Measurements from ENCODE around the gene ACIN1. TPM values are rescaled to one million over a fixed set of nuclear protein-coding genes. Genes with fewer than 3 reads are reported as not detected.

ACIN1 gene
- total RNA-seq: 10 to 100 TPM; 84.7 to 93.2 TPM

DNA sequence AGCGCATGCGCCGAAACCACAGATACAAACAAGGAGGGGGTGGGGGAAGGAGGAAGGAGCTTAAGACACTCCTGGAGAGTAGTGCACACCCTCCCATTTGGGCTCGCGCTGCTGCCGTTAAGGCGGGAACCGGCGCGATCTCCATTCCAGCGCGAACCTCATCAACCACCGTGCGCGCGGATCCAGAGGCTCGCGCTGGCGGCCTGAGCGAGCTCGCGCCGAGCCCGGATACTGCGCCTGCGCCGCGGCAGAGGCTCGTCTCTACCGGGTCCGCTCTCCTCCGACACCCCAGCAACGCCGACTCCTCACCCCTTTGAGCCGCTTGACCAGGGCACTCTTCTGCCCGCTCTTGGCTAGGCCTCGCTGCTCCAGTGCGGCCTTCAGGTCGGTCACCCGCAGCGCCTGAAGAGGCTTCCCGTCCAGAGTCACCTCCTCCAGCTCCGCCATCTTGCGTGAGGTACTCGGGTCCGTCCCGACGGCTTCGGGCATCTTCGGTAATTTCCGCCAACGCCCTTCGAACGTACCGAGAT lies at the start of gene ACIN1:
Gene ACIN1 (minus strand): TSS at position 471 of the 530 bp plus-strand sequence. CDS start 24 bp downstream, at position 447.

DNA sequence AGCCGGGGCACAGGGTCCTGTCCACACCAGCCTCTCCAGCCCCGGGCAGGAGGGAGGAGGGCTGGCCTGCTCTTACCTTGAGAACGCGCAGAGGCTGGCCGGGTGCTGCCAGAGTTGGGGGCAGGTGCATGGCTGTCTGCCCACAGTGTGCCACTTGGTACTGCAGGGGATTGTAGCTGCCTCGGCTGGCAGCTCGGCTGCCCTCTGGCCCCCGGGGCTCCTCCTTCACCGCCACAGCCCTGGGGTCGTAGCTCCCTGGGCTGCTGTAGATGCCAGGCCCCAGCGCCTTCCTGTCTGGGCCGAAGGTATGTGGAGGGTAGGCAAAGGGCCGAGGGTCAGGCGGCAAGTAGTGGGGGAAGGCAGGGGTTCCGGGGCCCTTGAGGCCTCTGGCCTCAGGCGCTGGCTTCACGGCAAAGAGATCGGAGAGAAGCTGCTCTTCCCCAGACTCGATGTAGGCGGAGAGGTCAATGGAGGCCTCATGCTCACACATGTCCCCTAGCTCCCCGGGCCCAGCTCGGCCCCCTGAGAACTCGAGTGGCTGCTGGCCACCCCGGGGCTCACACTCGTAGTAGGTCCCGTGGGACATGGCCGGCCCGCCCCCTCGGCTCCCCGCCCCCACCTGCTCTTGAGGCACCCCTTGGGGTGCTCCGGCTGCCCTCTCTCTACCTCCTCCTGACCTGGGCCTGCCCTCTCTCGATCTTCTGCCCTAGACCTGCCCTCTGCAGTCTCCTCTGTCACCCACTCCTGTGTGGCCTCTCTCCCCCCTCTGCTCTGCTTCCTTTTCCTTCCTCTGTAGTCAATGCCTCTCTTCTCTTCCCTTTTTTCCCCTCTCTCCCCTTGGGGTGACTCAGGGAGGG lies 23.8 kb upstream of the ACIN1 start, which contains the start of gene CEBPE:
Gene CEBPE (minus strand): TSS at position 750 of the 857 bp plus-strand sequence. CDS start 164 bp downstream, at position 586.

DNA sequence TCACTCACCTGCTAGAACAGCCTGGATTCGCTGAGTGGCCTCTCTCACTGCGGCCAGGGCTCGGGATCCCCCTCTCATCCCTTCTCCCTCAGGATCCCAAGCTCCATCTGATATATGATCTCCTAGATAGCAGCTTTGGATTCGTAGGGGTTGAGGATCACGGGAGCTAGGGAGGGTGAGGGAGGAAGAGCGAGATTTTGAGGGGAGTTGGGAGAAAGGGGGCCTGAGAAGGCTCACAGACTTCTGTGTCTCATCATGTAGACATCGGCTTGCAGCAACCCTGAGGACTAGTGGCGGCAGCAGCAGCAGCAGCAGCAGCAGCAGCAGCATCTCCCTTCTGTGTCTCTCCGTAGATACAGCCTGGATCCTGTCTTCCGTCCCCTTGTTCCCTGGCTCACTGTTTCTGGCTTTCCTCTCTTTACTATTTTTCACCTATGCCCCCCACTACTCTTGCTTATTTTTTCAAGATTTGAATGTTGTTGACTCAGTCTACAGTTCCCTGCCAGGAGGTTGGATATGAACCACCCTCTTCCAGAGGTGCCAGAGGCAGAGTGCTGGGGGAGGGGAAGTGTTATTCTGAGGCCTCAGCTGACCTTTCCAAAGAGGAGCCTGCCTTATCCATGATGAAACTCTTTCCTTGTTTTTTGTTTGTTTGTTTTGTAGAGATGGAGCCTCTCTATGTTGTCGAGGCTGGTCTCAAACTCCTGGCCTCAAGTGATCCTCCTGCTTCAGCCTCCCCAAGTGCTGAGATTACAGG lies 9.8 kb upstream of the ACIN1 start, which contains the start of gene CIROP:
Gene CIROP (minus strand): TSS at position 399 of the 757 bp plus-strand sequence. CDS start 69 bp downstream, at position 330.

DNA sequence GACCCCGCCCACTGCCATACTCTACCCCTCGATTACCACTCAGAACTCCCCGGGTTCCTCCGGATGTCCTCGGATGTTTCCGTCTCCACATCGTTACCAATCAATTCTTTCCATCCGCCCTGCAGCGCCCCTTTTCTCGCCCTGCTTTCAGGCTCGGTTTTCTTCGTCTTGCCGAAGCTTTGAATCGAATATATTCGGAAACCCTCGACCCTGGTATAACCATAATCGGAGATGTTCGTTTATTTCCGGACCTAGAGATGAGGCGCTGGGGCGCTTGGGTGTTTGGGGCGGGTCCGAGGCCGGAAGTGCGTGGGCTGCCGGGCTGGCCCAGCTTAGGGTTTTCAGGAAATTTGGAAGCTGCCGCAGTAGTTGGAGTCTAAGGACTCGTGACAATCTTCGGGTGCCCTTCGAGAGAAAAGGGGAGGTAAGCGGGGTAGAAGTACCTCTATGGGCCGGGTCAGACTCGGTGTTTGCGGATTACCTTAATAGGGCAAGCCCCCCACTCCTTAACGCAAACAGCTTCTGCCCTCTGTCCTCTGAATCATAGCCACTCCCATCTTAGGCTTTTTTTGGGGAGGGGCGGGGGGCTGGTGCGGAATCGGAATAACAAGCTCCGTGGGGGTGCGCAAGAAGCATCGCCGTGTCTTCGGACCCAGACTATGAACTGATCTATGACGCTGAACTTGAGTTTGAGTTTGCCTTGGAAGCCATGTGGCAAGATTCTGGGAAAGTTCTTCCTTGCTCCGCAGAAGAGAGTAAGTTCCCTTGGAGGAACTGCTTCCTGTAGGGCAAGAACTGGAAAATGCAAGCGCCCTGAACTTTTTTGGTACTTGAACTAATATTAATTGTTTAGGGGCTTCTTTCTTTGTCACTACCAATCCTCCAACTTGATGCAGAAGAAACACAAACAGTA lies 516 bp upstream of the ACIN1 start, which contains the start of gene C14orf119:
Gene C14orf119 (plus strand): TSS at position 310 of the 913 bp plus-strand sequence. CDS start 2,154 bp downstream, outside the sequence.

GRCh38 chr14:23056956-23057756 lies 37.8 kb downstream of the ACIN1 start, which contains the start of gene CDH24:
Gene CDH24 (minus strand): TSS chr14:23057520. CDS start chr14:23055733, 1,787 bp downstream.

DNA sequence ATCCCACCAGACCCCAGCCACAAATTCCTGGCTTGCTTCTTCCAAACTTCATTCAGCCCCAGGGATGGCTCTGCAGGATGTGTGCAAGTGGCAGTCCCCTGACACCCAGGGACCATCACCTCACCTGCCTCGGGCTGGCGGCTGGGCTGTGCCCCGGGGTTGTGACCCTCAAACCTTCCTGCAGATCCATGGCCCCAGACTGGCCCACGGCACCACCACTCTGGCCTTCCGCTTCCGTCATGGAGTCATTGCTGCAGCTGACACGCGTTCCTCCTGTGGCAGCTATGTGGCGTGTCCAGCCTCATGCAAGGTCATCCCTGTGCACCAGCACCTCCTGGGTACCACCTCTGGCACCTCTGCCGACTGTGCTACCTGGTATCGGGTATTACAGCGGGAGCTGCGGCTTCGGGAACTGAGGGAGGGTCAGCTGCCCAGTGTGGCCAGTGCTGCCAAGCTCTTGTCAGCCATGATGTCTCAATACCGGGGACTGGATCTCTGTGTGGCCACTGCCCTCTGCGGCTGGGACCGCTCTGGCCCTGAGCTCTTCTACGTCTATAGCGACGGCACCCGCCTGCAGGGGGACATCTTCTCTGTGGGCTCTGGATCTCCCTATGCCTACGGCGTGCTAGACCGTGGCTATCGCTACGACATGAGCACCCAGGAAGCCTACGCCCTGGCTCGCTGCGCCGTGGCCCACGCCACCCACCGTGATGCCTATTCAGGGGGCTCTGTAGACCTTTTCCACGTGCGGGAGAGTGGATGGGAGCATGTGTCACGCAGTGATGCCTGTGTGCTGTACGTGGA lies 52.6 kb downstream of the ACIN1 start, which contains the start of gene PSMB11:
Gene PSMB11 (plus strand): TSS at position 51 of the 804 bp plus-strand sequence. CDS start 14 bp downstream, at position 65.

DNA sequence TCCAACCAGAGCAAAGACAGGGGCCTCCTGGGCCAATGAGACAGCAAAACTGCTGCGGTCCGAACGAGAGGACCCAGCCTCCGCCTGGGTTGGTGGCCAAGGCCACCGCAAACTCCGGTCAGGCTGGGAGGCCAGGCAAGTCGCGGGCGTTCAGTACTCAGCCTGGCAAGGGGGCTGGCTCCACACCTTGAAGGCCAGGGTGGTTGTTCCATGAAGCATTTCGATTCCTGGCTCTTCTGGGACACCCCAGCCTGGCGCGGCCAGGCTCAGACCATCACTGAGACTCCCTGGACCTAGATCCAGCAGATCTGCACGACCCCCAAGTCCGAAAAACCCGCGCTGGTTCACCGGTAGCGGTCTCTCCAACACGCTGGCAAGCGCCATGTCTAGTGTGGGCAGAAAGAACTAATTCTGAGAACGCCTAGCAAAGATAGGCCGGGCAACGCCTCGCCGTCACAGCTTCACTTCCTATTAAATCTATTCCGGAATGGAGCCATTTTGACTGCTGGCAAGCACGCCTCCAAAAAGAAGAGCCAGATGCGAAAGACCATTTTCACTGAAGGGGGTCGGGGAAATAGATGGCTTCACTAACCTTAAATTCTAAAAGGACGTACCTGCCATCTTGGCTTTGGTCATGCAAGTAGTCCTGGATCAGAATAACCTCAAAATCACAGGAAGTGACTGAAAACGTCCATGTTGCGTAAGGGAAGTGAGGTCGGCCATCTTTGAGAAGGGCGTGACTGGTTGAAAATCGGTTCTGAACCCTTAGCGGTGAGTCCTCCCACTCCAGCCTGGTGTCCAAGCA lies 60.2 kb downstream of the ACIN1 start, which contains the start of gene PSMB5:
Gene PSMB5 (minus strand): TSS at position 403 of the 805 bp plus-strand sequence. CDS start 19 bp downstream, at position 384.

GRCh38 chr14:23009939-23010726 lies 84.8 kb downstream of the ACIN1 start, which contains the start of gene C14orf93:
Gene C14orf93 (minus strand): TSS chr14:23010143. CDS start chr14:22999023, 11,120 bp downstream.

Other genes with a start within 250 kb of the ACIN1 start
- gene LRP10, start 223.4 kb downstream of the ACIN1 start, total RNA-seq: 10 to 100 TPM; 68.9 to 80.5 TPM
- under 1 TPM in 1 of 2 donors, not detected in 1; under 0.01 TPM for gene REM2, start 211.9 kb downstream of the ACIN1 start, total RNA-seq
- 10 to 100 TPM; 66.9 to 89.5 TPM for gene RBM23, start 176.0 kb downstream of the ACIN1 start, total RNA-seq
- 100 to 1,000 TPM in 1 of 2 donors, 10 to 100 TPM in 1; 65.0 to 103 TPM for gene PRMT5, start 165.8 kb downstream of the ACIN1 start, total RNA-seq
- 10 to 100 TPM; 31.0 to 52.0 TPM for gene HAUS4, start 138.0 kb downstream of the ACIN1 start, total RNA-seq
- gene AJUBA, start 112.6 kb downstream of the ACIN1 start, total RNA-seq: 1 to 10 TPM; 2.0 to 2.1 TPM
- 1 to 10 TPM; 6.9 to 9.7 TPM for gene C14orf93, start 85.0 kb downstream of the ACIN1 start, total RNA-seq
- gene PSMB5, start 60.2 kb downstream of the ACIN1 start, total RNA-seq: 100 to 1,000 TPM; 142 to 208 TPM
- gene PSMB11, start 52.9 kb downstream of the ACIN1 start, total RNA-seq: not detected
- 1 to 10 TPM; 1.7 to 2.7 TPM for gene CDH24, start 37.6 kb downstream of the ACIN1 start, total RNA-seq
- 10 to 100 TPM; 39.6 to 55.3 TPM for gene C14orf119, start 369 bp upstream of the ACIN1 start, total RNA-seq
- gene CIROP, start 9.9 kb upstream of the ACIN1 start, total RNA-seq: not detected
- gene CEBPE, start 24.1 kb upstream of the ACIN1 start, total RNA-seq: not detected
- 10 to 100 TPM; 24.1 to 43.3 TPM for gene SLC7A8, start 88.5 kb upstream of the ACIN1 start, total RNA-seq
- gene RNF212B, start 142.8 kb upstream of the ACIN1 start, total RNA-seq: under 1 TPM in 1 of 2 donors, not detected in 1; 0.34 TPM
- gene HOMEZ, start 191.0 kb upstream of the ACIN1 start, total RNA-seq: 10 to 100 TPM; 10.3 to 12.7 TPM
- 1 to 10 TPM; 2.7 to 3.8 TPM for gene PPP1R3E, start 207.7 kb upstream of the ACIN1 start, total RNA-seq
- 10 to 100 TPM; 13.1 to 22.0 TPM for gene BCL2L2, start 211.7 kb upstream of the ACIN1 start, total RNA-seq
- gene PABPN1, start 226.3 kb upstream of the ACIN1 start, total RNA-seq: 10 to 100 TPM; 33.0 to 54.3 TPM